ENCODE data around the gene IFNL4.

IFNL4 gene

DNA sequence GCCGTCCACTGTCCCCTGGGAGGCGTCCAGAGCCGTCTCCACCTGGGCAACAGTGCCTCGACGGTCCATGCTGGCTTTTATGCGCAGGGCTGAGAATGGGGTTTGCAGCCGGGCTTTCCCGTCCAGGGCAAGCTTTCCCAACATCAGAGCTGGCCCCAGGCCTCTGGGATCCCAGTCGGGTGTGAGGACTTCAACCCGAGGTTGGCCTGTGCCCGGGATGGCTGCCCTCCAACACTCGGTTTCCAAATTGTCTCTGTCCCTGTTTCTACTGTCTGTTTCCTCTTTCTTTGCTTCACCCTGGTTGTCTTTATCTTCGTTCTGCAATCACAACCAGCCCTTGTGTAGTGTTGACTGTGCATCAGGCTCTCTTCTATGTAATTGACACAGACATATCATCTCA, at the start of gene IFNL4:
Gene IFNL4, minus strand, starts transcription at position 51 of the 400 bp plus-strand sequence.
- TF ChIP-seq CTCF (IDR thresholded peaks at IDR 0.05; ENCODE audit: low read depth, low read length): no peak
- no peak within 1 kb of the TSS for H3K4me3 ChIP-seq (ENCODE audit: low read depth, low read length)

DNA sequence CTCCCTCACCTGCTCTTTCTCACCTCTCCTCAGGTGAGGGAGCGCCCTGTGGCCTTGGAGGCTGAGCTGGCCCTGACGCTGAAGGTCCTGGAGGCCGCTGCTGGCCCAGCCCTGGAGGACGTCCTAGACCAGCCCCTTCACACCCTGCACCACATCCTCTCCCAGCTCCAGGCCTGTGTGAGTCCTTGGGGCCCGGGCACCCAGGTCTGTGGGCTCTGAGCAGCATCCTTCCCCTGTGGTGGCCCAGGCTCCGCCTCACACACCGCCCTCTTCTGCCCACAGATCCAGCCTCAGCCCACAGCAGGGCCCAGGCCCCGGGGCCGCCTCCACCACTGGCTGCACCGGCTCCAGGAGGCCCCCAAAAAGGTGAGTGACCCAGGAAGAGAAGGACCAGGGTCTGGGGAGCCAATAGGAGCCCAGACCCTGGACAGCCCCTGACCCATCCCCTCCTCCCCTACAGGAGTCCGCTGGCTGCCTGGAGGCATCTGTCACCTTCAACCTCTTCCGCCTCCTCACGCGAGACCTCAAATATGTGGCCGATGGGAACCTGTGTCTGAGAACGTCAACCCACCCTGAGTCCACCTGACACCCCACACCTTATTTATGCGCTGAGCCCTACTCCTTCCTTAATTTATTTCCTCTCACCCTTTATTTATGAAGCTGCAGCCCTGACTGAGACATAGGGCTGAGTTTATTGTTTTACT, 49.4 kb upstream of the IFNL4 start:
- H3K4me3 ChIP-seq (ENCODE audit: low read depth, low read length): no peak overlapping the region

GRCh38 chr19:39296906-39297305, 48.2 kb upstream of the IFNL4 start:
- no peak for TF ChIP-seq CTCF (IDR thresholded peaks at IDR 0.05; ENCODE audit: low read depth, low read length)
- no peak overlapping the region for H3K4me3 ChIP-seq (ENCODE audit: low read depth, low read length)

More for the DNA sequence above, 49.4 kb upstream of the IFNL4 start:
- TF ChIP-seq CTCF (IDR thresholded peaks at IDR 0.05; ENCODE audit: low read depth, low read length): no peak

DNA sequence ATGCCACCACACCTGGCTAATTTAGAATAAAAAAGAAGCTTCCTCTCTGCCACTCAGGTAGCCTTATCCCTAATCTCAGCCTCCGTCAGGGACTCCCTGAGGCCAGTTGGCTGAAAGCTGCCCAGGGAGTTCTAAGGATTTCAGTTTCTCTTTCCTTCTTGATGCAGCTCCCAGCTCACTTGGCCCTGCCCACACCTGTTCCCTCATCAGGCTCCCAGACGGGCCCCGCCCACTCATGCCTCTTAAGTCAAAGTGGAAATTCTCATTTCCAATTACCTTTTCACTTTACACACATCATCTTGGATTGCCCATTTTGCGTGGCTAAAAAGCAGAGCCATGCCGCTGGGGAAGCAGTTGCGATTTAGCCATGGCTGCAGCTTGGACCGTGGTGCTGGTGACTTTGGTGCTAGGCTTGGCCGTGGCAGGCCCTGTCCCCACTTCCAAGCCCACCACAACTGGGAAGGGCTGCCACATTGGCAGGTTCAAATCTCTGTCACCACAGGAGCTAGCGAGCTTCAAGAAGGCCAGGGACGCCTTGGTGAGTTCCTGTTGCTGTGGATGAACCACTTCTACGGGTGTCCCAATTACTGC, 47.5 kb upstream of the IFNL4 start, which contains the start of gene IFNL1:
Gene IFNL1, plus strand, starts transcription at position 353 of the 591 bp plus-strand sequence. Its CDS starts 15 bp downstream, at position 368.
- H3K4me3 ChIP-seq (ENCODE audit: low read depth, low read length): no peak within 1 kb of the TSS
- no peak for TF ChIP-seq CTCF (IDR thresholded peaks at IDR 0.05; ENCODE audit: low read depth, low read length)

GRCh38 chr19:39293394-39293793, 44.7 kb upstream of the IFNL4 start:
- no peak for TF ChIP-seq CTCF (IDR thresholded peaks at IDR 0.05; ENCODE audit: low read depth, low read length)
- no peak overlapping the region for H3K4me3 ChIP-seq (ENCODE audit: low read depth, low read length)

DNA sequence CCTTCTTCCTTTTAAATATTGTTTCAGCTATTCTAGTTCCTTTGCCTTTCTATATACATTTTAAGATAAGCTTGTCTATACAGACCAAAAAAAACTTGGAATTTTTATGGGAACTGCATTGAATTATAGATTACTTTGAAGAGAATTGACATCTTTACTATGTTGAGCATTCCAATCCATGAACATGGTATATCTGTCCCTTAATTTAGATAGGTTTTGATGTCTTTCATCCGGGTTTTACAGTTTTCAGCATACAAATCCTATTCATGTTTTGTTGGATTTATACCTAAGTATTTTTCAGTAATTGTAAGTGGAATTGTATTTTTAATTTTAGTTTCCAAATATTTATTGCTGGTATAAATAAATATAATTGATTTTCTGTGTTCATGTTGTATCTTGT, 35.4 kb upstream of the IFNL4 start:
- TF ChIP-seq CTCF (IDR thresholded peaks at IDR 0.05; ENCODE audit: low read depth, low read length): no peak
- no peak overlapping the region for H3K4me3 ChIP-seq (ENCODE audit: low read depth, low read length)

DNA sequence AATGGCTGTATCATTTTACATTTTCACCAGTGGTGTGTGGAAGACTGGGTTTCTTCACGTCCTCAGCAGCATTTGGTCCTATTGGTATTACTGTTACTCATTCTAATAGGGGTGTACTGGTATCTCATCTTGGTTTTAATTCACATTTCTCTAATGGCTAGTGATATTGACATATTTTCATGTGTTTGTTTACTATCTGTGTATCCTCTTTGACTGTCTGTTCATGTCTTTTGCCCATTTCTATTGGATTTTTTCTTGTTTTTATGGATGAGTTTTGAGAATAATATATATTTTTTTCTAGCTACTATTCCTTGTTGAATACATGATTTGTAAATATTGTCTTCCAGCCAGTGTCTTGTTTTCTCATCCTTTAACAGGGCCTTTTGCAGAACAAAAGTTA, 33.4 kb upstream of the IFNL4 start:
- TF ChIP-seq CTCF (IDR thresholded peaks at IDR 0.05; ENCODE audit: low read depth, low read length): no peak
- no peak overlapping the region for H3K4me3 ChIP-seq (ENCODE audit: low read depth, low read length)

Data from WI38 (cell line).